ENCODE data around the gene MAGIX.
"Not testable (repeated sequence)": the region's sequence is repeated elsewhere in the genome, so short reads cannot be mapped to it uniquely, and the experiment has no call there.

The MAGIX gene

GRCh38 chrX:49162620-49163019 lies at the start of gene MAGIX:
MAGIX (plus strand) TSS chrX:49162758; CDS start chrX:49162890, 132 bp downstream.
- DNase-seq (ENCODE audit: low read depth): no peak

GRCh38 chrX:49116076-49116475 lies 46.5 kb upstream of the MAGIX start:
- DNase-seq (ENCODE audit: low read depth): no peak

GRCh38 chrX:49116716-49117115 lies 45.8 kb upstream of the MAGIX start:
- no peak for DNase-seq (ENCODE audit: low read depth)

GRCh38 chrX:49117581-49117980 lies 45.0 kb upstream of the MAGIX start:
- no peak for DNase-seq (ENCODE audit: low read depth)

- DNase-seq (ENCODE audit: low read depth): no peak
Observed at GRCh38 chrX:49120091-49120490, 42.5 kb upstream of the MAGIX start.

GRCh38 chrX:49122499-49122898 lies 40.1 kb upstream of the MAGIX start:
- no peak for DNase-seq (ENCODE audit: low read depth)

- not testable (repeated sequence) for DNase-seq (ENCODE audit: low read depth)
Observed at GRCh38 chrX:49127742-49128258, 34.8 kb upstream of the MAGIX start.

- no peak for DNase-seq (ENCODE audit: low read depth)
Observed at GRCh38 chrX:49129427-49129826, 33.1 kb upstream of the MAGIX start.

GRCh38 chrX:49132275-49132674 lies 30.3 kb upstream of the MAGIX start:
- DNase-seq (ENCODE audit: low read depth): not testable (repeated sequence)

GRCh38 chrX:49133759-49134158 lies 28.8 kb upstream of the MAGIX start:
- DNase-seq (ENCODE audit: low read depth): no peak

GRCh38 chrX:49137492-49137891 lies 25.1 kb upstream of the MAGIX start:
- no peak for DNase-seq (ENCODE audit: low read depth)

GRCh38 chrX:49139713-49140112 lies 22.8 kb upstream of the MAGIX start:
- no peak for DNase-seq (ENCODE audit: low read depth)

- peak; percentile 33 for DNase-seq (ENCODE audit: low read depth)
Observed at GRCh38 chrX:49142264-49142663, 20.3 kb upstream of the MAGIX start.

GRCh38 chrX:49143154-49143553 lies 19.4 kb upstream of the MAGIX start:
- not testable (repeated sequence) for DNase-seq (ENCODE audit: low read depth)

GRCh38 chrX:49147282-49147681 lies 15.3 kb upstream of the MAGIX start:
- no peak for DNase-seq (ENCODE audit: low read depth)

GRCh38 chrX:49147936-49148335 lies 14.6 kb upstream of the MAGIX start:
- DNase-seq (ENCODE audit: low read depth): no peak

GRCh38 chrX:49148390-49149100 lies 14.0 kb upstream of the MAGIX start:
- not testable (repeated sequence) for DNase-seq (ENCODE audit: low read depth)

GRCh38 chrX:49149291-49149690 lies 13.3 kb upstream of the MAGIX start:
- DNase-seq (ENCODE audit: low read depth): not testable (repeated sequence)

GRCh38 chrX:49153467-49153866 lies 9.1 kb upstream of the MAGIX start:
- DNase-seq (ENCODE audit: low read depth): no peak

GRCh38 chrX:49155243-49155899 lies 7.2 kb upstream of the MAGIX start:
- peak; percentile 78 for DNase-seq (ENCODE audit: low read depth)

GRCh38 chrX:49155900-49156837 lies 6.4 kb upstream of the MAGIX start:
- peak; percentile 92 for DNase-seq (ENCODE audit: low read depth)

- no peak for DNase-seq (ENCODE audit: low read depth)
Observed at GRCh38 chrX:49157194-49157593, 5.4 kb upstream of the MAGIX start.

Data from ELR (cell line).